OCI-LY1 (cell line): Measurements from ENCODE around the gene UBE4B.

ENCODE experiments used
- H2AFZ ChIP-seq: fragments of 200-600 bp; sonication (generic), shearing (Covaris generic); 2 replicates; pipeline ENCODE4 v1.6.0; 2014; ENCODE audit warnings: antibody characterized with exemption, mild to moderate bottlenecking, low read length
- H3F3A ChIP-seq: fragments of 200-600 bp; sonication (generic), shearing (Covaris generic); 2 replicates; pipeline ENCODE4 v1.6.0; 2014; ENCODE audit warnings: mild to moderate bottlenecking, antibody characterized with exemption, low read length, moderate library complexity; ENCODE audit not compliant: insufficient read depth
- H3K27ac ChIP-seq: fragments of 200-600 bp; sonication (generic); 2 replicates; pipeline ENCODE4 v1.5.1; 2014; ENCODE audit warnings: low read length, mixed run types, mild to moderate bottlenecking, low read depth; ENCODE audit not compliant: poor library complexity, severe bottlenecking
- H3K27me3 ChIP-seq: fragments of 200-600 bp; sonication (generic); 2 replicates; pipeline ENCODE4 v1.6.0; 2014; ENCODE audit warnings: antibody characterized with exemption, mild to moderate bottlenecking, low read length, moderate library complexity; ENCODE audit not compliant: insufficient read depth
- H3K36me3 ChIP-seq: fragments of 200-600 bp; sonication (generic); 2 replicates; pipeline ENCODE4 v1.6.1; 2014; ENCODE audit warnings: mild to moderate bottlenecking, antibody characterized with exemption, low read length, moderate library complexity, mixed read lengths; ENCODE audit not compliant: insufficient read depth
- H3K4me1 ChIP-seq: fragments of 200-600 bp; sonication (generic); 2 replicates; pipeline ENCODE4 v1.5.1; 2014; ENCODE audit warnings: mild to moderate bottlenecking, low read length, moderate library complexity; ENCODE audit not compliant: insufficient read depth, severe bottlenecking
- H3K4me2 ChIP-seq: fragments of 200-600 bp; sonication (generic), shearing (Covaris generic); 2 replicates; pipeline ENCODE4 v1.6.1; 2014; ENCODE audit warnings: low read length
- H3K4me3 ChIP-seq: fragments of 200-600 bp; sonication (generic); 2 replicates; pipeline ENCODE4 v1.5.1; 2014; ENCODE audit warnings: low read length, low read depth, mild to moderate bottlenecking, mixed read lengths; ENCODE audit not compliant: poor library complexity, severe bottlenecking
- H3K79me2 ChIP-seq: fragments of 200-600 bp; shearing (Covaris generic); 2 replicates; pipeline ENCODE4 v1.6.1; 2016; ENCODE audit warnings: mixed run types, low read length, mixed read lengths; ENCODE audit not compliant: insufficient read depth
- H3K9ac ChIP-seq: fragments of 200-600 bp; sonication (generic), shearing (Covaris generic); 2 replicates; pipeline ENCODE4 v1.6.1; 2014; ENCODE audit warnings: mild to moderate bottlenecking, low read length, mixed read lengths
- H3K9me2 ChIP-seq: fragments of 200-600 bp; sonication (generic), shearing (Covaris generic); 2 replicates; pipeline ENCODE4 v1.6.1; 2014; ENCODE audit warnings: low read depth, mild to moderate bottlenecking, low read length, mixed read lengths
- H3K9me3 ChIP-seq: fragments of 200-600 bp; shearing (Covaris generic); 2 replicates; pipeline ENCODE4 v1.6.1; 2014; ENCODE audit warnings: low read length, mixed read lengths
- H4K20me1 ChIP-seq: fragments of 200-600 bp; sonication (generic), shearing (Covaris generic); 2 replicates; pipeline ENCODE4 v1.6.0; 2016; ENCODE audit warnings: mild to moderate bottlenecking, low read length; ENCODE audit not compliant: insufficient read depth
- CTCF ChIP-seq: fragments of 200-600 bp; sonication (generic), shearing (Covaris generic); IDR thresholded peaks from 2 replicates; pipeline ENCODE4 v1.5.1; 2017; ENCODE audit warnings: mild to moderate bottlenecking, antibody characterized with exemption, low read length, moderate library complexity, mixed read lengths
- EZH2 ChIP-seq: fragments of 200-600 bp; sonication (generic), shearing (Covaris generic); IDR thresholded peaks from 2 replicates; pipeline ENCODE4 v1.8.0; 2017; ENCODE audit warnings: borderline replicate concordance, mixed run types, mild to moderate bottlenecking, antibody characterized with exemption, low read length, moderate library complexity, mixed read lengths

The UBE4B gene

GRCh38 chr1:10007169-10007568, 25.6 kb upstream of the UBE4B start:
- Histone ChIP-seq H3K4me1 (no peaks in the 10 kb centered on the region), H3F3A (no peaks in the 10 kb centered on the region), H3K9me2 (no peaks in the 10 kb centered on the region), H4K20me1 (no peaks in the 10 kb centered on the region), H3K4me3 (no peak overlapping the region), H2AFZ (no peak overlapping the region), H3K27me3 (no peaks in the 10 kb centered on the region), H3K4me2 (no peak overlapping the region), H3K36me3 (no peaks in the 10 kb centered on the region), H3K79me2 (no peaks in the 10 kb centered on the region), H3K27ac (no peak overlapping the region), H3K9ac (no peak overlapping the region), H3K9me3 (no peaks in the 10 kb centered on the region)
- TF ChIP-seq CTCF: no peak
- no peak for TF ChIP-seq EZH2

DNA sequence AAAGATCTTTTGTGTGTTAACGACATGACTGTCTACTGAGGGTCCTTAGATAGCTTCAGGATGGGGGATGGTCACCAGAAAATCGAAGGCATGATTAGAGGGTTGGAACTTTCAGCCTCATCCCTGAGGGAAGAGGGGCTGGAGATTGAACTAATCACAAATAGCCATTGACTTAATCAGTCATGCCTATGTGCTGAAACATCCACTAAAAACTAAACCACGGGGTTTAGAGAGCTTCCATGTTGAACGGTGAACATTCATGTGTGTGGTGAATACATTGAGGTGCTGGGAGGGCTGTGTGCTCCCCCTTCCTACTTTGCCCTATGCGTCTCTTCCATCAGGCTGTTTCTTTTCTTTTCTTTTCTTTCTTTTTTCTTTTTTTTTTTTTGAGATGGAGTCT, 18.7 kb upstream of the UBE4B start:
- Histone ChIP-seq H4K20me1 (no peaks in the 10 kb centered on the region), H3K4me1 (no peaks in the 10 kb centered on the region), H3K27ac (no peak overlapping the region), H3F3A (no peaks in the 10 kb centered on the region), H3K9me3 (no peaks in the 10 kb centered on the region), H2AFZ (no peak overlapping the region), H3K4me2 (no peak overlapping the region), H3K4me3 (no peak overlapping the region), H3K9me2 (no peaks in the 10 kb centered on the region), H3K27me3 (no peaks in the 10 kb centered on the region; the same call in 1 of the 2 replicates), H3K9ac (no peak overlapping the region), H3K36me3 (no peaks in the 10 kb centered on the region), H3K79me2 (no peaks in the 10 kb centered on the region)
- TF ChIP-seq EZH2: no peak
- no peak for TF ChIP-seq CTCF

- Histone ChIP-seq H3K4me1 (no peaks in the 10 kb centered on the region), H3K4me2 (no peak overlapping the region), H3K27me3 (no peaks in the 10 kb centered on the region; the same call in 1 of the 2 replicates), H4K20me1 (no peaks in the 10 kb centered on the region), H3K79me2 (no peaks in the 10 kb centered on the region), H3F3A (no peaks in the 10 kb centered on the region), H3K9ac (no peak overlapping the region), H3K36me3 (no peaks in the 10 kb centered on the region), H3K9me3 (no peaks in the 10 kb centered on the region), H3K27ac (no peak overlapping the region), H2AFZ (no peak overlapping the region), H3K4me3 (no peak overlapping the region), H3K9me2 (no peaks in the 10 kb centered on the region)
- no peak for TF ChIP-seq EZH2
- TF ChIP-seq CTCF: no peak
These were observed 13.2 kb upstream of the UBE4B start for GRCh38 chr1:10019561-10019960.
